ENCODE measurements around the gene KCNH3.

The KCNH3 gene

GRCh38 chr12:49559011-49559675, 20.3 kb downstream of the KCNH3 start:
- no peak for DNase-seq (ENCODE audit: low read depth)

- DNase-seq (ENCODE audit: low read depth), result no peak
Observed at GRCh38 chr12:49560695-49561094, 21.9 kb downstream of the KCNH3 start.

GRCh38 chr12:49562233-49562632, 23.4 kb downstream of the KCNH3 start:
- DNase-seq (ENCODE audit: low read depth), result no peak

GRCh38 chr12:49562831-49563230, 24.0 kb downstream of the KCNH3 start:
- DNase-seq (ENCODE audit: low read depth), result no peak

- DNase-seq (ENCODE audit: low read depth), result no peak
Observed at GRCh38 chr12:49563951-49564685, 25.3 kb downstream of the KCNH3 start.

GRCh38 chr12:49564686-49565405, 26.0 kb downstream of the KCNH3 start:
- DNase-seq (ENCODE audit: low read depth), result no peak

- DNase-seq (ENCODE audit: low read depth), result no peak
Observed at GRCh38 chr12:49565406-49566265, 26.8 kb downstream of the KCNH3 start.

GRCh38 chr12:49566361-49566760, 27.5 kb downstream of the KCNH3 start:
- no peak for DNase-seq (ENCODE audit: low read depth)

- no peak for DNase-seq (ENCODE audit: low read depth)
Observed at GRCh38 chr12:49567302-49567610, 28.4 kb downstream of the KCNH3 start.

GRCh38 chr12:49567611-49568441, 29.0 kb downstream of the KCNH3 start, which contains the start of gene MCRS1:
TSS of gene MCRS1 (minus strand) at chr12:49568142. CDS start at chr12:49566731, 1,411 bp downstream.
- peak; percentile 80 for DNase-seq (ENCODE audit: low read depth)

GRCh38 chr12:49568442-49569162, 29.8 kb downstream of the KCNH3 start:
- no peak for DNase-seq (ENCODE audit: low read depth)

- DNase-seq (ENCODE audit: low read depth), result no peak
Observed at GRCh38 chr12:49577589-49578315, 38.9 kb downstream of the KCNH3 start.

- DNase-seq (ENCODE audit: low read depth), result no peak
Observed at GRCh38 chr12:49578471-49579112, 39.8 kb downstream of the KCNH3 start.

GRCh38 chr12:49580572-49581535, 42.0 kb downstream of the KCNH3 start:
- peak; percentile 9 for DNase-seq (ENCODE audit: low read depth)

GRCh38 chr12:49582201-49582600, 43.4 kb downstream of the KCNH3 start:
- no peak for DNase-seq (ENCODE audit: low read depth)

- DNase-seq (ENCODE audit: low read depth), result no peak
Observed at GRCh38 chr12:49582850-49583249, 44.0 kb downstream of the KCNH3 start.

GRCh38 chr12:49583366-49584094, 44.7 kb downstream of the KCNH3 start:
- DNase-seq (ENCODE audit: low read depth), result no peak
